ENCODE data around the gene PIP4K2A.

DNA sequence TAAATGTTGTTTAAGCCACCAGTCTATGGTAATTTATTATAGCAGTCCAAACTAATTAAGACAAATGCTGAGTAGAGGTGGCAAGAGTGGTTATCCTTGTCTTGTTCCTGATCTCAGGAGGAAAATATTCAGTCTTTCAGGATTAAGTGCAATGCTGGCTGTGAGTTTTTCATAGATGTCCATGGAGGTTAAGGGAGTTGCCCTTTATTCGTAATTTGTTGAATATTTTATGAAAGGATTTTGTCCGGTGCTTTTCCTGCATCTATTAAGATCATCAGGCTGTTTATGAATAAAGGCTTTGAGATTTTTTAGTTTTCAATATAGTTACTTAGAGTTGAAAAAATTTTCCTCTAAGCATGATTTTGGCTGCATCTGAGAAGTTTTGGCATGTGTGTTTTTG is 186.9 kb downstream of the PIP4K2A start:
- TF ChIP-seq, protein P1, sequence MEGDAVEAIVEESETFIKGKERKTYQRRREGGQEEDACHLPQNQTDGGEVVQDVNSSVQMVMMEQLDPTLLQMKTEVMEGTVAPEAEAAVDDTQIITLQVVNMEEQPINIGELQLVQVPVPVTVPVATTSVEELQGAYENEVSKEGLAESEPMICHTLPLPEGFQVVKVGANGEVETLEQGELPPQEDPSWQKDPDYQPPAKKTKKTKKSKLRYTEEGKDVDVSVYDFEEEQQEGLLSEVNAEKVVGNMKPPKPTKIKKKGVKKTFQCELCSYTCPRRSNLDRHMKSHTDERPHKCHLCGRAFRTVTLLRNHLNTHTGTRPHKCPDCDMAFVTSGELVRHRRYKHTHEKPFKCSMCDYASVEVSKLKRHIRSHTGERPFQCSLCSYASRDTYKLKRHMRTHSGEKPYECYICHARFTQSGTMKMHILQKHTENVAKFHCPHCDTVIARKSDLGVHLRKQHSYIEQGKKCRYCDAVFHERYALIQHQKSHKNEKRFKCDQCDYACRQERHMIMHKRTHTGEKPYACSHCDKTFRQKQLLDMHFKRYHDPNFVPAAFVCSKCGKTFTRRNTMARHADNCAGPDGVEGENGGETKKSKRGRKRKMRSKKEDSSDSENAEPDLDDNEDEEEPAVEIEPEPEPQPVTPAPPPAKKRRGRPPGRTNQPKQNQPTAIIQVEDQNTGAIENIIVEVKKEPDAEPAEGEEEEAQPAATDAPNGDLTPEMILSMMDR (IDR thresholded peaks at IDR 0.05): no peak
- TF ChIP-seq POLR2A (IDR thresholded peaks at IDR 0.05) (no peak), POLR2AphosphoS5 (IDR thresholded peaks at IDR 0.05) (no peak), EP300 (IDR thresholded peaks at IDR 0.05) (no peak)
